Measurements from ENCODE around the gene DHX32.
A peak's percentile ranks its signal among the peaks of the same experiment; 100 is the strongest.

The DHX32 gene

DNA sequence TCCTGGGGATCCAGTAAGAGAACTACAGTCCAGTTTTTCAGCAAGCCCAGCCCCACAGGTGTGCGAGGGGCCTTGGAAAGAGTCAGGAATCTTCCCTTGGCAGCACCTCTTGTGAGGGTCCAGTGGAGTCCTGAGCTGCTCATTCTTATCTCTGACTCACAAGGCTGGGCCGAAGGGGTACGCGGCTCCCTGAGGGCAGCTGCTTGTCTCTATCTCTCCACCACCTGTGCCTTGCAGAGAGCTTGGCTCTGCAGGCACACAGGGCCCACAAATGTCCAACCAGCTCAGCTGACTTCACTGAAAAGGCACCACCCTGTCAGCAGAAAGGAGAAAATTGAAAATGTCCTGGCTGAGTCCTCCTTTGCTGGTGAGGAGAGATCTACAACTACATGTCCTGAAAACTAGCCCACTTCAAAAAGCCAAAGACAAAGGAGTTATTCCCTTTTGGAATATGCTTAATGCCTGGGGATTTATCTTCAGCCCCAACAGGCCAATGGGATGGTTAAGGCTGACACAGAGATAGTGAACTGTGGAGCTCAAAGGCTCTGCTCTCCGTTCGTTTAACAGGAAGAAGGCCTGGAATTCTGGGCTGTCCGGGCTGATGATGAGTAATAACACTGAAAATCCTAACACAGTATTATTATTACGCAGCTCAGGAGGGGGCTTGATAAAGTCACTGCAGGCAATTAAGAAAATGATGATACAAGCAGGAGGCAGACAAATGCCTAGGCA, 81.5 kb downstream of the DHX32 start:
- no peak for DNase-seq (ENCODE audit: low spot score)
- no peak overlapping the region for H3K4me3 ChIP-seq
- TF ChIP-seq, protein P1, sequence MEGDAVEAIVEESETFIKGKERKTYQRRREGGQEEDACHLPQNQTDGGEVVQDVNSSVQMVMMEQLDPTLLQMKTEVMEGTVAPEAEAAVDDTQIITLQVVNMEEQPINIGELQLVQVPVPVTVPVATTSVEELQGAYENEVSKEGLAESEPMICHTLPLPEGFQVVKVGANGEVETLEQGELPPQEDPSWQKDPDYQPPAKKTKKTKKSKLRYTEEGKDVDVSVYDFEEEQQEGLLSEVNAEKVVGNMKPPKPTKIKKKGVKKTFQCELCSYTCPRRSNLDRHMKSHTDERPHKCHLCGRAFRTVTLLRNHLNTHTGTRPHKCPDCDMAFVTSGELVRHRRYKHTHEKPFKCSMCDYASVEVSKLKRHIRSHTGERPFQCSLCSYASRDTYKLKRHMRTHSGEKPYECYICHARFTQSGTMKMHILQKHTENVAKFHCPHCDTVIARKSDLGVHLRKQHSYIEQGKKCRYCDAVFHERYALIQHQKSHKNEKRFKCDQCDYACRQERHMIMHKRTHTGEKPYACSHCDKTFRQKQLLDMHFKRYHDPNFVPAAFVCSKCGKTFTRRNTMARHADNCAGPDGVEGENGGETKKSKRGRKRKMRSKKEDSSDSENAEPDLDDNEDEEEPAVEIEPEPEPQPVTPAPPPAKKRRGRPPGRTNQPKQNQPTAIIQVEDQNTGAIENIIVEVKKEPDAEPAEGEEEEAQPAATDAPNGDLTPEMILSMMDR (IDR thresholded peaks at IDR 0.05), result no peak
- no peak overlapping the region for H3K27ac ChIP-seq

DNA sequence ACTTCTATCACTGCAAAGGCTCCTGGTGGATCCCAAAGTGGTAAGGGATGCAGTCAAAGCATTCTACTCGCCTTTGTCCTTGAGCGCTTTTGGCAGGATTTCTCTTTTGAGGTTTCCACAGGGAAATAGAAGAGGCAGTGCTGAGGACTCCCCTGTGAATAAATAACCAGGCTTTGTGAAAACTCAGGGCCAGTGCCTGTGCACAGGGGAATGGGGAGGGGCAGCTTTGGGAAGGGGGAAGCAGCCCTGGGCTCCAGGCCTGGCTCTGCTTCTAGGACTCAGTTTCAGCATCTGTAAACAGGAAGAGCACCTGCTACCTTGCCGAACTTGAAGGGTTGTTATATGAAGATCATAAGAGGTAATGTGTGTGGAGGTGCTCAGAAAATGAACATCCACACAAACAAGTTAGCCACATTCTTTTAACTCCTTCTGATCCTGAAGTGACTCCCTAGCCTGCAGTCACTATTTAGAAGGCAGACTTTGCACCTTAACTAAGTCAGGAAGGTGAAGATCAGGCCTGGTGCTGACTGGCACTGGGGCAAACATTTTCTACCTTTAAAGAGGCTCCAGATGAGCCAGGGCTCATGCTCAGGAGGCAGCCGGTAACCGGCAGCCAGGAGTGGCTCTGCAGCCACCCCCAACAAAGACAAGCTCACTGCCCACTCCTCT, 83.0 kb downstream of the DHX32 start:
- Histone ChIP-seq H3K4me3 (no peak overlapping the region), H3K27ac (no peak overlapping the region)
- TF ChIP-seq, protein P1 (IDR thresholded peaks at IDR 0.05), result no peak
- no peak for DNase-seq (ENCODE audit: low spot score)

DNA sequence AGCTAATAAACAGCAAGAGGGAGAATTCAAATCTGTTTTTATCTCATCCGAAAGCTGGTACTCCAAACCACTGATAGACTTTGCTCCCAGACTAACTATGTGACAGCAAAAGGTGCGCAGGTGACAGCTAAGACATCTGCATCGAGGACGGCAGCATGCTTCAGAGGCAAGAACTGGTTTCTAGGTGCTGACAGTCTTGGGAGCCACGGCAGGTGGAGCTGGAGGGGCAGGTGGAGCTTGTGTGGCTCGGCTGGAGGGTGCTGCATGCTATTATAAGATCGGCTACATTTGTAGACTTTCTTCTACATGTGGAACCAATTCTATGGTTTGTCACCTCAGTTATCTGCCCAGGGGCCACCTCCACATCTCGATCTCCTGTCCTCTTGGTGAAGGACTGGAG, 83.7 kb downstream of the DHX32 start:
- TF ChIP-seq, protein P1 (IDR thresholded peaks at IDR 0.05), result no peak
- DNase-seq (ENCODE audit: low spot score), result no peak
- Histone ChIP-seq H3K4me3 (no peak overlapping the region), H3K27ac (no peak overlapping the region)

DNA sequence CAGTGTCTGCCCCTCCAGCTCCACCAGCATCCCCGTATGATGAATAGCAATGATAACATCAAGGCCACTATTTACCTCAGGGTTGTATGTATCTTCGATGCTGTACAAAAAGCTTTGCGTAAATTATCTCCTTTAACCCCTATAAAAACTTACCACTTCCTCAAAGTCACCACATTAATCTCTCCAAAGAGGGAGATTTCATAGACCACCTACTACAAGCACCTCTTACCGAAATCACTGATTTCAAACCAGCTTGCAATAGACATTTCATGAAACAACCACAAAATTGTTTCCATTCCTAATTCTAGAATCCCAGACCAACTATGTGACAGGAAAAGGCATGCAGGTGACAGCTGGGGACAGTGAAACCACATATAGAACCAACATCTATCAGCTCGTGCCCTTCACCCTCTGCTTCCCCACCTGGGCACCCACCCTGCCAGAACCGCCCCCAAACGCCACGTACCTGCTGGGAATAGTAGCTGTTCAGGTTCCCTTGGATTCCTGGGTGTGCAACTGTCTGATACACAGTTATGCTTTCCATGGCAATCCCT, 85.4 kb downstream of the DHX32 start:
- DNase-seq (ENCODE audit: low spot score), result no peak
- H3K27ac ChIP-seq, result no peak overlapping the region
- H3K4me3 ChIP-seq, result no peak overlapping the region
- TF ChIP-seq, protein P1 (IDR thresholded peaks at IDR 0.05), result no peak

DNA sequence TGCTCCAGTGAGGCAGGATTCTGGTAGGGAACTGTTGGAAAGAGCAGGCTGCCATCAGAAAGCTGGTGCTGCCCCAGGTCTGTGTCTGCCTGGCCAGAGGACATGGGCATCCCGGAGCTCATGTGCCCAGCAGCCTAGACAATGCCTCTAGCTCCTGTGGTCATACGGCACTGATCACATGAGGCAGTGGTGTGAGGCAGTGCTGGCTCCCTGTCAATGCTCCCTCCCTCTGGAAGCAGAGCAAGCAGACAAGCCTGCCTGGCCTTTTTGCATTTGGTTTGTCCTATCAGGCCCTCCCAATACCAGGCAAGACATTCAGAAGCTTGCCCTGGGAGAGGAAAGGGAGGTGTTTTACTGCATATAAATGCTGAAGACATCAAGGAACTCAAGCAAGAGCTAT, 86.0 kb downstream of the DHX32 start:
- TF ChIP-seq, protein P1 (IDR thresholded peaks at IDR 0.05), result no peak
- H3K4me3 ChIP-seq, result no peak overlapping the region
- DNase-seq (ENCODE audit: low spot score), result no peak
- no peak overlapping the region for H3K27ac ChIP-seq

DNA sequence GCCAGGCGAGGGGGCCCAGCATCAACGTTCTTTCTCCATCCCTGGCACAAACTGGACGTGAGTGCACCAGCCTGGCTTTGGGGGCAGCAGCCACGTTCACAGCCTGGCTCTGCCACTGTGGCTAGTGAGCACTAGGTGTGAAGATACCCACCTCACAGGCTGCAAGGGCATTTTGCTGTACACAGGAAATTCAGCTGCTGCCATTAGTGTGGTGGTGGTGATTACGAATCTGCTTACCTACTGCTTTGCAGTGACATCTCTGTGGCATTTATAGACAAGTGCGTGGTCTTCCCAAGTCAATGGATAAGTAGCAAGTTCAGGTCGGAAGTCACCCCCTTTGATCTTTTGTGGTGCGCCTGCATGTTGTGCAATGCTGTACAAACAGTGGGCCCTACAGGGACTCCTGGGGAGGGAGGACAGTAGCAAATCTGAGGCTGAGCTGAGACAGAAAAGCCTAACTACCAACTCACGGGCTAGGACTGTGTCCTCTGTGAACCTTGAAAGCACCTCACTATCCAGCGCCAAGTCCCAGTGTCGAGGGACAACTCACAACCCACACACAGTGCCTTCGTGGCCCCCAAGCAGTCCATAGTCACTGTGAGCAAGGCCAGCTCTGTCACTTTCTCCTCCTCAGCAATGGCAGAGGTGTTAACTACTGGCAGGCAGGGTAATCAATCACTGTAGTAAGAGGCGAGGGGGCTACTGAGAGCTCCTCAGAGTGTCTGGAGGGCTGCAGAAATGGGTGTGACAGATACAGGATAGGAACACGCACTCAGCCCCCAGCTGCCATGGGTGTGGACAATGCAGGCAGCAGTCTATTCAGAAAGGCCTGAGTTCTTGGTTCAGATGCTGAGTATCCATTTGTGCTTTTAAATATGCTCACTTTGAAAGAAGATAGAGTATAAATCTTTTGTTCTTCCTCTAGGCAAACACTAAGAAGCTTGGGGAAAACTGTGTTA, 88.5 kb downstream of the DHX32 start:
- peak; percentile 68 for DNase-seq (ENCODE audit: low spot score)
- Histone ChIP-seq H3K4me3 (no peak overlapping the region), H3K27ac (no peak overlapping the region)
- TF ChIP-seq, protein P1 (IDR thresholded peaks at IDR 0.05), result no peak

Data from coronary artery (tissue), 2 donors.